Dermis microvascular lymphatic vessel endothelial cell (primary cell): ENCODE measurements around the gene GTF2I. TPM values are rescaled to one million over a fixed set of nuclear protein-coding genes. Genes with fewer than 3 reads are reported as not detected.
"Not testable (repeated sequence)": the region's sequence is repeated elsewhere in the genome, so short reads cannot be mapped to it uniquely, and the experiment has no call there.

Source experiments
- DNase-seq, 2 donors: peaks; one replicate each; pipeline versions ENCODE4 v3.0.0 to v3.0.0-alpha.2; 2010; ENCODE audit warnings: low read depth in 2 of 2
- total RNA-seq: library from RNA; depleted of rRNA; stranded (reverse); fragments of >200 nt; gene quantifications from 2 replicates; pipeline ENCODE4 v1.2.1, GENCODE V29; 2014

The GTF2I gene
- total RNA-seq: 71.4 and 96.8 TPM in 2 replicates

GRCh38 chr7:74657692-74658177, at the start of gene GTF2I:
Gene GTF2I (plus strand): TSS chr7:74657718. CDS start chr7:74689129, 31,411 bp downstream.
- no peak for DNase-seq

- no peak for DNase-seq
Measured at GRCh38 chr7:74612015-74612829, 45.3 kb upstream of the GTF2I start.

GRCh38 chr7:74615933-74616780, 41.4 kb upstream of the GTF2I start:
- DNase-seq: no peak

GRCh38 chr7:74617180-74617744, 40.3 kb upstream of the GTF2I start:
- peak in 1 of 2 donors; percentile 40 for DNase-seq

DNA sequence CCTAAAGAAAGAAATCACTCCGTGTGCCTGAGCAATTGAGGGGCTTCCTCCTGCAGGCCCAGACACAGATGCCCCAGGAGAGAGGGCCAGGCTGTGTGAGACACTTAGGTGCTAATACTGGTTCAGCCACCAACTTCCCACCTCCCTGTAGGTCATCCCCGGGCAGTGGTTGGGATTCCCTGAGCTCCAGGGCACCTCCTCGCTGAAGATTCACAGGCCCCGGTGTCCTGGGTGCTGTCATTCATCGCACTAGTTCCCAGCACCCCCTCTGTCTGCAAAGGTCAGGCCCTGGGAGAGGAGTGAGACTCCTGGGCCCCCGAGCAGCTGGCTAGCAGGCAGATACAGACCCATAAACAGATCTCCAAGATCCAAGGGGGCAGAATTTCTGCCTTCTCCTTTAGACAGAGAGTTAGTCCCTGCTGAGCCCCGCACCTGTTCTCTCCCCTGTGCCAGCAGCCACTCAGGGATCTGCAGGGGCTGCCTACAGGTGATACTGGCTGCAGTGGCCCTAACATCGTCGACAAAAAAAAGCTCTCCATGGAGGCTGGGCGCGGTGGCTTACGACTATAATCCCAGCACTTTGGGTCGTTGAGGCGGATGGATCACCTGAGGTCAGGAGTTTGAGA, 38.2 kb upstream of the GTF2I start:
- no peak for DNase-seq

GRCh38 chr7:74622228-74622749, 35.2 kb upstream of the GTF2I start:
- DNase-seq: no peak

GRCh38 chr7:74623135-74623534, 34.4 kb upstream of the GTF2I start:
- DNase-seq: no peak

DNA sequence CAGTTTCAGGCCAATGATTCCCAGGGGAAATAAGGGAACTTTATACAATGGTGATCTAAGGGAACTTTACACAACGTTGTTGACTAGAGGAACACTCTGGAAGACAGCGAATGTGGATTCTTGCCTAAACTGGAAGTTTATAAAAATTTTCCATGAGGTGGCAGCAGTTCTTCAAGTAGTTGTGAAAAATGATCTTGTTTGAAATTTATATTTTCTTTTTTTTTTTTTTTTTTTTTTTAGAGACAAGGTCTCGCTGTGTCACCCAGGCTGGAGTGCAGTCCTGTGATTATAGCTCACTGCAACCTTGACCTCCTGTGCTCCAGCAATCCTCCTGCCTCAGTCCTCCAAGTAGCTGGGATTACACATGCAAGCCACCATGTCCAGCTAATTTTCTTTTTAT, 32.1 kb upstream of the GTF2I start:
- DNase-seq: peak in 1 of 2 donors; percentile 44

DNA sequence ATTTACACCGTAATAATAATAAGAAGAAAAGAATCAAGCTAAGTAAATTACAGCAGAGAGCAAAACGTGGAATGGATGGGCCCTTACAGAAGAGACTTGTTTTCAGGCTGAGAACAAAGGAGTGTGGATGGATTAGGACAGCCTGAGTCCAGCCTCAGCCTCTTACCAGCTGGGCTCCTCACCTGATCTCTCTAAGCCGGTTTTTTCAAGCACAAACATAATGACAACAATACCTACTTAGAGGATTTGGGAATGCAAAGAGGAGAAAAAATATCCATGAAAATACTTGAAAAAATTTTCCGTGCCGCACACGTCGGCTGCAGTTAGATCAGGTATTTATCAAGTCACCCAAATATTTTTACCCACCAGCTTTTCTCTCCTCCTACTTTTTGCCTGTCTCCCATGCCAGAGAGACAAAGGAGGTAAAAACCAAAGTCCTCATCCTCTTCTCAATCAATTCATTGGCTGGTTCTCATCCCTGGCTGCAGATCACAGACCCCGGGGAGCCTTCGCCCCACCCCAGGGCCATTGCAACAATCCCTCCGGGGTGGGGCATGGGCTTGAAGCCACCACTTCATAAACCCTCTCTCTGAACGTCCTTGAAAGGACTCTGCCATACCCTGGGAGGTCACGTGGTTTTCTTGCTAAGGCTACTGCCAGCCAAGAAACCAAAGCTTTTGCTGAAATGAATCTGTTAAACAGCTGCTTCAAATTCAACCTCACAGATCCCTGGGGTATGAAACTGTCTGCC, 29.7 kb upstream of the GTF2I start:
- DNase-seq: no peak

DNA sequence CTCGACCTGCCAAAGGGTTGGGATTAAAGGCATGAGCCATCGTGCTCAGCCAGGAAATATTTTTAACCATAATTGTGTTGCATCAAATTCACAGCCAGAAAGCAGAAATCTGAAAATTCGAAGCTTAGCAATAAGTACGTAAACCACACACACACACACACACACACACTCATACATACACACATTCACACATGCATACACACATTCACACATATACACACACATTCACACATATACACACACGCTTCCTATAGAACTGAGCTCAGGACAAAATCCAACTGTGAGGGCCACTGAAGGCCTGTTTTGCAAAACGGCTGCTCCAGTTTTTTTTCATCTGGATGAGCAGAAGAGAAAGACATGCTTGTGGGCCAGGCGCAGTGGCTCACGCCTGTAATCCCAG, 25.0 kb upstream of the GTF2I start:
- no peak for DNase-seq

DNA sequence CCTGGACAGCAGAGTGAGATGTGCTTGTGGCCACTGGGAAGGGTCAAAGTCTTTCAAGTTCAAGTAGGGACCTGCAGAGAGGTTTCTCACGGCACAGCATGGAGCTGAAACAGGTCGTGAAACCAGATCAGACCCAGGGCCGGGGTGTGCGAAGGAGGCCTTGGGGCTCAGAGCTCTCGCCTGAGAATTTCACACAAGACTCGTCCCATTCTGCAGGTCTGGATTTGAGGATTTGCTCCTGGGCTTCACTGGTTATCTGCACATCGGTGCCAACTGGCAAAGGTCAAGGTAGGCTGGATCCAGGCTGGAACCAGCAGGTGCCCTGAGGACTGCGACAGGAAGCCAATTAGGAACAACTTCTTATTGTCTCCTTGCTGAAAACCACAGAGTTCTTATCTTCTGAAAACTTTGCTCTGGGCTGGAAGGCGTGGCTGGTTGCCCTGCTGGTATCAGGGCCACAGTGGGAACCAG, 24.0 kb upstream of the GTF2I start:
- no peak for DNase-seq

GRCh38 chr7:74637745-74638144, 19.8 kb upstream of the GTF2I start:
- DNase-seq: no peak

GRCh38 chr7:74650055-74650454, 7.5 kb upstream of the GTF2I start:
- peak in 1 of 2 donors; percentile 68 for DNase-seq

- not testable (repeated sequence) for DNase-seq
Measured at GRCh38 chr7:74650493-74651132, 6.9 kb upstream of the GTF2I start.

GRCh38 chr7:74651133-74651504, 6.4 kb upstream of the GTF2I start:
- not testable (repeated sequence) for DNase-seq

GRCh38 chr7:74653686-74654181, 3.8 kb upstream of the GTF2I start:
- no peak for DNase-seq

- no peak for DNase-seq
Measured at GRCh38 chr7:74654811-74655210, 2.7 kb upstream of the GTF2I start.

- DNase-seq: no peak
Measured at GRCh38 chr7:74655324-74655723, 2.2 kb upstream of the GTF2I start.

- DNase-seq: peak in 1 of 2 donors; percentile 4
Measured at GRCh38 chr7:74655768-74656440, 1.6 kb upstream of the GTF2I start.
